Panc1 (cell line): ENCODE measurements around the gene FIG4.

Source experiments
- CTCF ChIP-seq: fragments of 450-650 bp; IDR thresholded peaks from 2 replicates; pipeline ENCODE4 v1.5.1; 2017; ENCODE audit warnings: mild to moderate bottlenecking
- REST ChIP-seq, 2 experiments: IDR thresholded peaks; 2 replicates each; pipeline ENCODE4 v1.6.1; 2011 to 2012; ENCODE audit warnings: low read depth in 2 of 2, control low read depth in 1 of 2, low read length in 1 of 2, mild to moderate bottlenecking in 1 of 2, moderate library complexity in 1 of 2; ENCODE audit not compliant: insufficient read depth in 1 of 2
- TCF7L2 ChIP-seq: IDR thresholded peaks from 2 replicates; pipeline ENCODE4 v1.6.1; 2011; ENCODE audit warnings: mild to moderate bottlenecking, low read depth, low read length, inconsistent platforms

GRCh38 chr6:109740787-109741186 is 49.7 kb downstream of the FIG4 start:
- TF ChIP-seq CTCF = no peak
- TF ChIP-seq TCF7L2 = no peak
- no peak for TF ChIP-seq REST (IDR thresholded peaks at IDR 0.05; ENCODE audit: insufficient read depth in 1 of 2, low read depth in 2 of 2, low read length in 1 of 2)
